Raji (cell line): ENCODE results near the gene CASTOR1.

Experiments
- POLR2A ChIP-seq: IDR thresholded peaks from 2 replicates; pipeline ENCODE4 v1.6.1; 2011; ENCODE audit warnings: low read depth, low read length, control low read depth; ENCODE audit not compliant: insufficient read depth

The CASTOR1 gene

GRCh38 chr22:30250661-30251267, 38.5 kb downstream of the CASTOR1 start:
- TF ChIP-seq POLR2A = no peak

GRCh38 chr22:30250039-30250565, 39.2 kb downstream of the CASTOR1 start:
- TF ChIP-seq POLR2A = no peak

GRCh38 chr22:30249049-30250038, 40.0 kb downstream of the CASTOR1 start:
- TF ChIP-seq POLR2A = no peak

- TF ChIP-seq POLR2A = no peak
Observed at GRCh38 chr22:30248484-30248883, 40.8 kb downstream of the CASTOR1 start.

- TF ChIP-seq POLR2A = no peak
Observed at GRCh38 chr22:30247974-30248373, 41.3 kb downstream of the CASTOR1 start.

GRCh38 chr22:30247561-30247960, 41.7 kb downstream of the CASTOR1 start:
- TF ChIP-seq POLR2A = no peak

GRCh38 chr22:30246814-30247376, 42.4 kb downstream of the CASTOR1 start:
- TF ChIP-seq POLR2A = no peak

GRCh38 chr22:30245985-30246813, 43.1 kb downstream of the CASTOR1 start, which contains the start of gene LIF:
Gene LIF (minus strand): TSS chr22:30246759. CDS start chr22:30246695, 64 bp downstream.
- TF ChIP-seq POLR2A = no peak

GRCh38 chr22:30245181-30245984, 43.9 kb downstream of the CASTOR1 start:
- TF ChIP-seq POLR2A = no peak

- no peak for TF ChIP-seq POLR2A
Observed at GRCh38 chr22:30244641-30245040, 44.7 kb downstream of the CASTOR1 start.

GRCh38 chr22:30244066-30244465, 45.2 kb downstream of the CASTOR1 start:
- no peak for TF ChIP-seq POLR2A

- no peak for TF ChIP-seq POLR2A
Observed at GRCh38 chr22:30243661-30244060, 45.6 kb downstream of the CASTOR1 start.

- TF ChIP-seq POLR2A = no peak
Observed at GRCh38 chr22:30241576-30242371, 47.5 kb downstream of the CASTOR1 start.
